Measurements from ENCODE around the gene RNU6-1. TPM values are rescaled to one million over a fixed set of nuclear protein-coding genes. Genes with fewer than 3 reads are reported as not detected.

The RNU6-1 gene
- total RNA-seq, 1 experiment from 2014 or later = not detected

- DNase-seq (ENCODE audit: extremely low read depth, low read depth) = no peak
These were observed 16.3 kb downstream of the RNU6-1 start for GRCh38 chr15:67823314-67824196.

GRCh38 chr15:67822537-67823313 is 17.1 kb downstream of the RNU6-1 start:
- no peak for DNase-seq (ENCODE audit: extremely low read depth, low read depth)

GRCh38 chr15:67821784-67822440 is 17.9 kb downstream of the RNU6-1 start:
- DNase-seq (ENCODE audit: extremely low read depth, low read depth) = no peak

GRCh38 chr15:67820992-67821783 is 18.7 kb downstream of the RNU6-1 start:
- peak; percentile 26 for DNase-seq (ENCODE audit: extremely low read depth, low read depth)

- no peak for DNase-seq (ENCODE audit: extremely low read depth, low read depth)
These were observed 19.5 kb downstream of the RNU6-1 start for GRCh38 chr15:67820122-67820991.

GRCh38 chr15:67819636-67820035 is 20.2 kb downstream of the RNU6-1 start:
- DNase-seq (ENCODE audit: extremely low read depth, low read depth) = no peak

- no peak for DNase-seq (ENCODE audit: extremely low read depth, low read depth)
These were observed 21.4 kb downstream of the RNU6-1 start for GRCh38 chr15:67818464-67818863.

GRCh38 chr15:67816668-67817067 is 23.2 kb downstream of the RNU6-1 start:
- DNase-seq (ENCODE audit: extremely low read depth, low read depth) = no peak

- DNase-seq (ENCODE audit: extremely low read depth, low read depth) = no peak
These were observed 24.7 kb downstream of the RNU6-1 start for GRCh38 chr15:67815036-67815592.

- DNase-seq (ENCODE audit: extremely low read depth, low read depth) = no peak
These were observed 26.7 kb downstream of the RNU6-1 start for GRCh38 chr15:67813104-67813634.

GRCh38 chr15:67812241-67812644 is 27.6 kb downstream of the RNU6-1 start:
- DNase-seq (ENCODE audit: extremely low read depth, low read depth) = no peak

- DNase-seq (ENCODE audit: extremely low read depth, low read depth) = no peak
These were observed 30.0 kb downstream of the RNU6-1 start for GRCh38 chr15:67809866-67810265.

- DNase-seq (ENCODE audit: extremely low read depth, low read depth) = no peak
These were observed 30.4 kb downstream of the RNU6-1 start for GRCh38 chr15:67809441-67809840.

- no peak for DNase-seq (ENCODE audit: extremely low read depth, low read depth)
These were observed 31.0 kb downstream of the RNU6-1 start for GRCh38 chr15:67808821-67809220.

GRCh38 chr15:67807836-67808235 is 32.0 kb downstream of the RNU6-1 start:
- no peak for DNase-seq (ENCODE audit: extremely low read depth, low read depth)

GRCh38 chr15:67807141-67807540 is 32.7 kb downstream of the RNU6-1 start:
- DNase-seq (ENCODE audit: extremely low read depth, low read depth) = no peak

- DNase-seq (ENCODE audit: extremely low read depth, low read depth) = no peak
These were observed 33.3 kb downstream of the RNU6-1 start for GRCh38 chr15:67806536-67806935.

- no peak for DNase-seq (ENCODE audit: extremely low read depth, low read depth)
These were observed 34.0 kb downstream of the RNU6-1 start for GRCh38 chr15:67805666-67806516.

Data from NCI-H460 (cell line).